GM12891 (cell line): ENCODE data around the gene CHRM2.

Experiments used
- POLR2A ChIP-seq: IDR thresholded peaks from 2 replicates; pipeline ENCODE4 v1.6.1; 2011; ENCODE audit warnings: low read depth, low read length, control low read depth
- SPI1 ChIP-seq: IDR thresholded peaks from 2 replicates; pipeline ENCODE4 v1.6.1; 2011; ENCODE audit warnings: low read depth, low read length, control low read depth
- TAF1 ChIP-seq: IDR thresholded peaks from 2 replicates; pipeline ENCODE4 v1.6.1; 2011; ENCODE audit warnings: low read depth, low read length, control low read depth

GRCh38 chr7:136897676-136898075 is 29.2 kb downstream of the CHRM2 start:
- TF ChIP-seq TAF1 (no peak), SPI1 (no peak), POLR2A (no peak)
